HG03064 (cell line): ENCODE data around the gene SETD5.

ENCODE experiments used
- ATAC-seq: cut with Tn5 transposase; IDR thresholded peaks from one replicate; pipeline ENCODE4 v1.9.1; 2021; ENCODE audit warnings: low read depth; ENCODE audit not compliant: unreplicated experiment

SETD5 gene

GRCh38 chr3:9388562-9389272 is 8.7 kb upstream of the SETD5 start:
- no peak for ATAC-seq

- ATAC-seq = no peak
Observed at GRCh38 chr3:9390265-9390888, 7.0 kb upstream of the SETD5 start.

GRCh38 chr3:9392041-9392440 is 5.4 kb upstream of the SETD5 start:
- ATAC-seq = no peak

GRCh38 chr3:9395570-9396300 is 1.7 kb upstream of the SETD5 start:
- no peak for ATAC-seq

GRCh38 chr3:9396301-9396631 is 1.1 kb upstream of the SETD5 start:
- peak; percentile 20 for ATAC-seq

- ATAC-seq = peak; percentile 72
Observed at GRCh38 chr3:9396632-9397331, 633 bp upstream of the SETD5 start.

- ATAC-seq = no peak
Observed at GRCh38 chr3:9397906-9398699, 688 bp downstream of the SETD5 start.

GRCh38 chr3:9398700-9399336 is 1.4 kb downstream of the SETD5 start:
- no peak for ATAC-seq

GRCh38 chr3:9399337-9399703 is 1.9 kb downstream of the SETD5 start:
- ATAC-seq = no peak

GRCh38 chr3:9399746-9400145 is 2.3 kb downstream of the SETD5 start:
- ATAC-seq = no peak

- ATAC-seq = no peak
Observed at GRCh38 chr3:9400616-9401015, 3.2 kb downstream of the SETD5 start.

- ATAC-seq = no peak
Observed at GRCh38 chr3:9401986-9402385, 4.6 kb downstream of the SETD5 start.

- ATAC-seq = no peak
Observed at GRCh38 chr3:9402410-9403228, 5.2 kb downstream of the SETD5 start.

GRCh38 chr3:9403463-9403862 is 6.0 kb downstream of the SETD5 start:
- no peak for ATAC-seq

GRCh38 chr3:9404680-9405079 is 7.3 kb downstream of the SETD5 start:
- no peak for ATAC-seq

- ATAC-seq = no peak
Observed at GRCh38 chr3:9405756-9406155, 8.3 kb downstream of the SETD5 start.

GRCh38 chr3:9406856-9407626 is 9.6 kb downstream of the SETD5 start:
- ATAC-seq = no peak

- no peak for ATAC-seq
Observed at GRCh38 chr3:9408061-9408460, 10.6 kb downstream of the SETD5 start.

- no peak for ATAC-seq
Observed at GRCh38 chr3:9408546-9408945, 11.1 kb downstream of the SETD5 start.
